Measurements from ENCODE around the gene IZUMO2. TPM values are rescaled to one million over a fixed set of nuclear protein-coding genes. Genes with fewer than 3 reads are reported as not detected.

Gene IZUMO2
- total and polyA plus RNA-seq, 2 donors (not counting 1 experiment from before 2014, with no cell fraction given) = not detected

DNA sequence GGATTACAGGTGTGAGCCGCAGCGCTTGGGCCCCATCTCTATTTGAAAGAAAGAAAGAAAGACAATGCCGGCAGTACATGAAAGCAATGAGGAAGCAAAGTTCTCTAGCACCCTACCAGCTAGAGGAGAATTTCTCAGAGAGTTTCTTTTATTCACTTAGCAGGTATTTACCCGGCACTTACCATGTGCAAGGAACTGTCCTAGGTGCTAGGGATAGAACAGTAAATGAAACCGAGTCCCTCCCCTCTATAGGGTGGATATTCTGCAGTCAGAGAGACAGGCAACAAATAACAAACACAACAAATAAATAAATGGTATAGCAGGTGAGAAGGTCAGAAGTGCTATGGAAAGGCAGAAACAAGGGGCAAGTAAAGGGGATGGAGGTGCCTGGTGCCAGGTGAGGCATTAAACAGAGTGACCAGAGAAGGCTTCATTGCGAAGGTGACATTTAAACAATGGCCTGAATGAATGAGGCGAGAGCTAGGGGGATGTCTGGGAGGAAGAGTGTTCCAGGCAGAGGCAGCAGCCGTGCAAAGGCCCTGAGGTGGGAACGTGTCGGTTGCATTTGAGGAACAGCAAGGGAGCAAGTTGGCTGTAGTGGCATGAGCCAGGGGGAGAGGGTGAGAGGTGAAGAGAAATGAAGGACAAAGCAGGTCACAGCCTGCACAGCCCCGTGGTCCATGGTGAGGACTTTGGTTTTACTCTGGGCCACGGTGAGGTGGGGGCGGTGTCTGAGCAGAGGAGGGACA, 29.6 kb upstream of the IZUMO2 start:
- 73% methylated on average over 10 of the region's 13 CpGs for WGBS (ENCODE audit: insufficient coverage)
- Histone ChIP-seq H3K9me3 (ENCODE audit: control extremely low read depth in 1 of 3, control insufficient read depth in 2 of 3, insufficient read depth in 1 of 3, low read length in 2 of 3) (peaks cover 0 to 13% (median 0%) of the 10 kb centered on the region in 3 donors), H3K9ac (ENCODE audit: low read length) (no peak overlapping the region), H3K4me1 (ENCODE audit: control insufficient read depth in 2 of 2, insufficient read depth in 2 of 2, low read length in 2 of 2) (no peaks in the 10 kb centered on the region), H2AFZ (ENCODE audit: insufficient read depth, low read depth, low read length, poor library complexity, severe bottlenecking) (no peak overlapping the region), H3K4me3 (ENCODE audit: control extremely low read depth in 1 of 5, extremely low read depth in 1 of 5, insufficient read depth in 1 of 5, low read depth in 2 of 5, low read length in 4 of 5) (no peak overlapping the region), H3K79me2 (ENCODE audit: control insufficient read depth, insufficient read depth, low read length) (no peaks in the 10 kb centered on the region), H3K4me2 (replicated peaks; ENCODE audit: low read depth, low read length, poor library complexity, severe bottlenecking) (no peak overlapping the region), H4K20me1 (ENCODE audit: control insufficient read depth, insufficient read depth, low read length, poor library complexity, severe bottlenecking) (no peaks in the 10 kb centered on the region), H3K27me3 (replicated peaks in 1 of 4; ENCODE audit: control extremely low read depth in 1 of 4, control insufficient read depth in 3 of 4, insufficient read depth in 4 of 4, low read length in 3 of 4) (peaks cover 0 to 12% (median 3%) of the 10 kb centered on the region in 4 experiments), H3K36me3 (replicated peaks in 1 of 2; ENCODE audit: control extremely low read depth in 1 of 2, control insufficient read depth in 1 of 2, extremely low read depth in 1 of 2, insufficient read depth in 2 of 2, low read length in 1 of 2) (no peaks in the 10 kb centered on the region), H3K27ac (ENCODE audit: low read length in 2 of 2) (no peak overlapping the region)
- Mint-ChIP-seq H3K4me1 (no peaks in the 10 kb centered on the region), H3K27ac (no peak overlapping the region), H3K4me3 (no peak overlapping the region), H3K27me3 (peaks cover 49% of the 10 kb centered on the region), H3K9me3 (ENCODE audit: insufficient read depth) (peaks cover 2% of the 10 kb centered on the region)
- POLR2A ChIA-PET = no interaction called here
- DNase-seq (no peak), ATAC-seq (ENCODE audit: low read depth) (no peak)
- CTCF ChIA-PET = interaction anchor here (0.6 kb wide), 1 partner anchor 35 kb away, joined by 4 read pairs; no protein-coding TSS in a partner anchor
- TF ChIP-seq, protein P1, sequence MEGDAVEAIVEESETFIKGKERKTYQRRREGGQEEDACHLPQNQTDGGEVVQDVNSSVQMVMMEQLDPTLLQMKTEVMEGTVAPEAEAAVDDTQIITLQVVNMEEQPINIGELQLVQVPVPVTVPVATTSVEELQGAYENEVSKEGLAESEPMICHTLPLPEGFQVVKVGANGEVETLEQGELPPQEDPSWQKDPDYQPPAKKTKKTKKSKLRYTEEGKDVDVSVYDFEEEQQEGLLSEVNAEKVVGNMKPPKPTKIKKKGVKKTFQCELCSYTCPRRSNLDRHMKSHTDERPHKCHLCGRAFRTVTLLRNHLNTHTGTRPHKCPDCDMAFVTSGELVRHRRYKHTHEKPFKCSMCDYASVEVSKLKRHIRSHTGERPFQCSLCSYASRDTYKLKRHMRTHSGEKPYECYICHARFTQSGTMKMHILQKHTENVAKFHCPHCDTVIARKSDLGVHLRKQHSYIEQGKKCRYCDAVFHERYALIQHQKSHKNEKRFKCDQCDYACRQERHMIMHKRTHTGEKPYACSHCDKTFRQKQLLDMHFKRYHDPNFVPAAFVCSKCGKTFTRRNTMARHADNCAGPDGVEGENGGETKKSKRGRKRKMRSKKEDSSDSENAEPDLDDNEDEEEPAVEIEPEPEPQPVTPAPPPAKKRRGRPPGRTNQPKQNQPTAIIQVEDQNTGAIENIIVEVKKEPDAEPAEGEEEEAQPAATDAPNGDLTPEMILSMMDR (IDR thresholded peaks at IDR 0.05) = no peak
- no peak for TF ChIP-seq EZH2 (IDR thresholded peaks at IDR 0.05; ENCODE audit: borderline replicate concordance, insufficient read depth, low read depth, low read length, poor library complexity, severe bottlenecking)
- intact Hi-C loops (cut with micrococcal nuclease) = no loop called here

DNA sequence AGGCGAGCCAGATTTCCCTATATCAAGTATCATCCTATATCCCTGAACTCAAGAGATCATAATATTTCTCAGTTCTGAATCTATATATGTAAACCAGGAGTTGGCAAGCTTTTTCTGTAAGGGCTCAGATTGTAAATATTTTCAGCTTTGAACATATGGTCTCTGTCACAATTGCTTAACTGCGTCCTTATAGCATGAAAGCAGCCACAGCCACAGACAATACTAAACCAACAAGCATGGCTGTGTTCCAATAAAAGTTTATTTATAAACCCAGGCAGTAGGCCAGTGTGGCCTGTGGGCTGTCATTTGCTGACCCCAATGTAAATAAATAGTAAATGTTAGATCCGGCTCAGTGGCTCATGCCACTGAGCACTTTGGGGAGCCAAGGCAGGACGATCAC, 28.1 kb upstream of the IZUMO2 start:
- Histone ChIP-seq H3K27me3 (replicated peaks in 1 of 4; ENCODE audit: control extremely low read depth in 1 of 4, control insufficient read depth in 3 of 4, insufficient read depth in 4 of 4, low read length in 3 of 4) (peaks cover 0 to 12% (median 3%) of the 10 kb centered on the region in 4 experiments), H3K4me2 (replicated peaks; ENCODE audit: low read depth, low read length, poor library complexity, severe bottlenecking) (no peak overlapping the region), H3K9ac (ENCODE audit: low read length) (no peak overlapping the region), H3K27ac (ENCODE audit: low read length in 2 of 2) (no peak overlapping the region), H3K4me3 (ENCODE audit: control extremely low read depth in 1 of 5, extremely low read depth in 1 of 5, insufficient read depth in 1 of 5, low read depth in 2 of 5, low read length in 4 of 5) (no peak overlapping the region), H3K79me2 (ENCODE audit: control insufficient read depth, insufficient read depth, low read length) (no peaks in the 10 kb centered on the region), H4K20me1 (ENCODE audit: control insufficient read depth, insufficient read depth, low read length, poor library complexity, severe bottlenecking) (no peaks in the 10 kb centered on the region), H2AFZ (ENCODE audit: insufficient read depth, low read depth, low read length, poor library complexity, severe bottlenecking) (no peak overlapping the region), H3K36me3 (replicated peaks in 1 of 2; ENCODE audit: control extremely low read depth in 1 of 2, control insufficient read depth in 1 of 2, extremely low read depth in 1 of 2, insufficient read depth in 2 of 2, low read length in 1 of 2) (no peaks in the 10 kb centered on the region), H3K4me1 (ENCODE audit: control insufficient read depth in 2 of 2, insufficient read depth in 2 of 2, low read length in 2 of 2) (no peaks in the 10 kb centered on the region), H3K9me3 (ENCODE audit: control extremely low read depth in 1 of 3, control insufficient read depth in 2 of 3, insufficient read depth in 1 of 3, low read length in 2 of 3) (peaks cover 0 to 8% (median 0%) of the 10 kb centered on the region in 3 donors)
- ChIA-PET CTCF (interaction anchor here (0.6 kb wide), 2 partner anchors 61 to 903 kb away, joined by 3 read pairs; no protein-coding TSS in a partner anchor), POLR2A (no interaction called here)
- WGBS (ENCODE audit: insufficient coverage) = 60% methylated on average over 1 of the region's 4 CpGs
- H3K9me3 Mint-ChIP-seq (ENCODE audit: insufficient read depth) = peaks cover 5% of the 10 kb centered on the region
- ATAC-seq (ENCODE audit: low read depth) (no peak), DNase-seq (no peak)
- TF ChIP-seq, protein P1 (IDR thresholded peaks at IDR 0.05) = no peak
- no peak for TF ChIP-seq EZH2 (IDR thresholded peaks at IDR 0.05; ENCODE audit: borderline replicate concordance, insufficient read depth, low read depth, low read length, poor library complexity, severe bottlenecking)
- H3K4me1 Mint-ChIP-seq = no peaks in the 10 kb centered on the region
- peaks cover 37% of the 10 kb centered on the region for H3K27me3 Mint-ChIP-seq
- H3K27ac Mint-ChIP-seq = no peak overlapping the region
- intact Hi-C loops (cut with micrococcal nuclease) = no loop called here
- no peak overlapping the region for H3K4me3 Mint-ChIP-seq
